Non-pigmented ciliary epithelial cell (primary cell): ENCODE measurements around the gene KCNK3.
"Not testable (repeated sequence)": the region's sequence is repeated elsewhere in the genome, so short reads cannot be mapped to it uniquely, and the experiment has no call there.

Source experiments
- DNase-seq: peaks from one replicate; pipeline ENCODE4 v3.0.0-alpha.2; 2010; ENCODE audit warnings: low read depth

Gene KCNK3

DNA sequence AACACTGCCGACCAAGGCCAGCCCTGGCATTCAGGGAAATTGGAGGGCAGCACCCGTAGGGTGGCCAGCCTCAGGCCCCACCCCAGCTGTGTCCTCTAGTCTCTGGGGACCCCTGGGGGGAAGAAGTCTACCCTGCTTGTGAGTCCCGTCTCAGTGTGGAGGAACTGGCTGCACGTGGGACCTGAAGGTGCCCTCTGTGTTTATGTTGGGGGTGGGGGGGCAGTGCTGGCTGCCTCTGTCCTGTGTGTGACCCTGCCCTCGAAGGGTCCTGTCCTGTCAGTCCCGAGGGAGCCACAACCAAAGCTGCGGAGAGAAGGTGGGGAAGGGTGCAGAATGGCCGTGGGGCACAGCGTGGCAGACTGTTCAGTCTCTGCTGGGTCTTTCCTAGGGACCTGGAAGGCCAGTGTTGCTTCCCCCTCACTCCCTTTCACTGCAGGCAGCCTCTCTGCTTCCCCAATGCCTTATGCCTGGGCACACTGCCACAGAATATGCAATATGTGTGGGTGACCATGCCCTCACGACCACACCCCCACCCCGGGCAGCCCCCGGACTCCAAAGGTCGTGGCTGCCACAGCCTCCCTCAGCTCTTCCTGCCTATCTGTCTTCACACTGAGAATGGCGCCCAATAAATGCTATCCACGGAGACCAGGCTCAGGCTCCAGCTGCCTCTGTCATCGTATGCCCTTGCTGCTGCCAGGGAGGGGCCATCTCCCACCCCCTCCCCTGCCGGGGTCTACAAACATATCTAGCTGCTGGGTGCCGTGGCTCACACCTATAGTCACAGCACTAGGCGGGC, 38.2 kb downstream of the KCNK3 start:
- no peak for DNase-seq

DNA sequence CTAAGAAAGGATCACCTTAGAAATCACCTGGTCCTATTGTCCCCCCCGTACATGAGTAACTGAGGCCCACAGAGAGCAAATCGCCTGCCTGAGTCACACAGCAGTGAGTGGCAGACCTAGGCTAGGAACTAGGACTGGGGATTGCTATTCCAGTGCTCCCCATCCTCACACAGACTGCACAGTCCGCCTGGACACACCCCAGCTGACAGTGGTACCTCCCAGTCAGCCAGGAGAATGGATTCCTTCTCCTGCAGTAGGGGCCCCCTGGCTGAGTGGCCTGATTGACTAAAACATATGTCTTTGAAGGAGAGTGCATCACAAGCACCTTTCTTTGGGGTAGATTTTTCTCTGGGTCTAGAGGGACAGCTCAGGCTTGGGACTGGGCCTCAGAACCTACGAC, 39.2 kb downstream of the KCNK3 start:
- no peak for DNase-seq

DNA sequence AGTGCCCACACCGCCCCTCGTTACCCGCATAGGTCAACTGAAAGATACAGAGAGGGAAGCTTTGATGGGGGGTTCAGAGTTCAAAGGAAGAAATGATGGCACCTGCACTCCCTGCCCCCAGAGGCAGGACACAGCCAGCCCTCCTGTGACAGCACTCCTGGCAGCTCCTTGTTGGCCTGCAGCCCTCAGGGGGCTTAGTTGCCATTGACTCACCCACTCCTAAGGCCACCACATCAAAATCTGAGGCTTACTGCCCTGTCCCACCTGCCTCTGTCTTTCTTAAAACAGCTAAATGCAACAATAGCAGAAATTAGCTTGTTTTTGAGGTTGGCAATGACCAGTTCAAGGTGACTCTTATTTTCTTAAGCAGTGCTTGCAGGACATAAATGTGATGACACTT, 39.9 kb downstream of the KCNK3 start:
- no peak for DNase-seq

DNA sequence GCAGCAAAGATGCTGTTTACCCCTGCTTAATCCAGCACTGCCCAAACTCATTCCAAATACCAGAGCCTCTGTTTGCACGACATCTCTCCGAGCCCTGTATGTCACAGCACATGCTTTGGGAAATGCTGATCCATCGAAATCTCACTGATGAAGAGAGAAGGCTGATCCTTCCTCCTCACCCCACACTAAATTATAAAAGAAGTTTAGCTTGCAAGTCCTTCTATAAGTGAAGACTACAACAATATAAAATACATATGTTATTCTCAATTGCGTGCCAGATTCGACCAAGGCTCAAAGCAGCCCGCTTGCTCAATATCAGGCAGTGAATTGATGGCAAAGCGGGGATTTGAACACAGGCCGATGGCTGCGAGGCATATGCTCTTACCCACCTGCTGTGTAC, 40.9 kb downstream of the KCNK3 start:
- no peak for DNase-seq

DNA sequence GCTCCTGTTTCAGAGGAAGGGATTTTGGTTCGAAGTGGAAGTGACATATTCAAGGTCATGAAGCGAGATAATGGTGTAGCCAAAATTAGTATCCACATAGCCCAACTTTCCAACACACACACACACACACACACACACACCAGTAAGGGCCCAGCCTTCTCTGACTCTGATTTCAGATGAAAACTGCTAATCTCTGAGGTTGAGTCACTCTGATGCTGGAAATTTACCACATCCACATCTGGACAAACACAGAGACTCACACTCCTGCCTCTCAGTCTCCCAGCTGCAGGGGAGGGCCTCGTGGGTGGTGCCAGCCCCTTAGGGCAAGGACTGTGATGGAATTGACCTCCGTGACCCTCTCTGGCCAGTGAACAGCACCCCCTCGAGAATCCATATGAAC, 42.6 kb downstream of the KCNK3 start:
- peak; percentile 70 for DNase-seq

DNA sequence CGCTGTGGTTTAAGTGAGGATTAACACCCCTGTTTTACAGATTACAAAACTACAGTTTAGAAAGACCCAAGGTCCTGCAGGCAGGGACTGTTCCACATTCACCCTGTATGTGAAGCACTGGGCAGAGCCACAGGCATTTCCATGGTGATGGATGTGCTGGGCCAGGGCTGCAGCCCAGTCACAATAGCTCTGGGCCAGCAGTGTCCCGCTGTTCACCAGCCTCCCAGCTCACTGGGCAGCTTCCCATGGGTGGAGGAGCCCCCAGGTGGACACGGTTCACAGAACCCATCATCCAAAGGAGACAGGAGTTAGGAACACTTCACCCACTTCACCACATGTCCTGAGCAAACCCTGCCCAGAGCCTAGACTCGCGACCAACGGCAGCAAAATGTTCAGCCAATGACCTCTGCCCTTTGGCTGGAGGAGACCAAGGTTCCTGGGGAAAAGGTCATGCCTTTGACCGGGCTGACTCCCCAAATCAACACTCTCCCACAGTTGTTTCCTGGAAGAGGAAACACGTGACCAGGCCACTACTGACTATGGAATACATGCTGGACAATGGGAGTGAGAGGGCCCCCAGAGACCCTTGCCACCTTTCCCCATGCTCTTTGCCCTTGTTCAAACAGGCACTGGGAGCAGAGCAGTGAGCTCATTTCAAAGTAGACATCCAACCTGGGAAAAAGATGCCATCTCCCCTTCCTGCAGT, 43.5 kb downstream of the KCNK3 start:
- no peak for DNase-seq

DNA sequence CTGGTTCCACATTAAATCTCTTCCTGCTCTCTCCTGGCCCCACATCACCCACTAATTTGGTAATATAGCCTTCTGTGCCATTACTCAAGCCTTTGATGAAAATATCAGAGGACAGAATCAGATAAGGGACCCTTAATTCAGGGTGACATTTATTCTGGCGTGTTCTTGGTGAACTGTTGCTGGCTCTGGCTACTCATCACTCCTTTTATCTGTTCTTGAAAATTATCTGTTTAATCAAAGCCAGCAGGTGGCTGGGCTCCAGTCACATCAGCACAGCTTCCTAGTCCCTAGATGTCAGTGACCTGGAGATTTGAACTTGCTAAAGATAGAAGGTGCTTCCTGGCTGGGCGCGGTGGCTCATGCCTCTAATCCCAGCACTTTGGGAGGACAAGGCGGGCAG, 44.7 kb downstream of the KCNK3 start:
- DNase-seq, result no peak

DNA sequence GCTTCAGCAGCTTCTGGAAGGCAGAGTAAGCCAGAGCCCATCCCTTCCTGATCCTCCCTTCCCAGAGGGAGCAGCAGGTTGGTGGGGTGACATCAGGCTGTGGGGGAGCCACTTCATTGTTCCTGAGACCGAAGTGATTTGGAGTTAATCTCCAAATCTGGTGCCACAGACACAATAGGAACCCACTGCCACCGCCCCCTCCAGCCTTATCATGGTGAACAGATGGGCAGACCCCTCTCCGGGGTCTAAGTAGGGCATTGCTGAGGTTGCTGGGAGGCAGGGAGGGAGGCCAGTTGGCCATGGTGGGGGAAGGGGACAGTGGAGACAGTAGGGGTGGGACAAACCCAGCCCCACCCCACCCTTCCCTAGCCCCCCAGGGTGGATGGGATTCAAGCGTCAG, 46.0 kb downstream of the KCNK3 start:
- no peak for DNase-seq

DNA sequence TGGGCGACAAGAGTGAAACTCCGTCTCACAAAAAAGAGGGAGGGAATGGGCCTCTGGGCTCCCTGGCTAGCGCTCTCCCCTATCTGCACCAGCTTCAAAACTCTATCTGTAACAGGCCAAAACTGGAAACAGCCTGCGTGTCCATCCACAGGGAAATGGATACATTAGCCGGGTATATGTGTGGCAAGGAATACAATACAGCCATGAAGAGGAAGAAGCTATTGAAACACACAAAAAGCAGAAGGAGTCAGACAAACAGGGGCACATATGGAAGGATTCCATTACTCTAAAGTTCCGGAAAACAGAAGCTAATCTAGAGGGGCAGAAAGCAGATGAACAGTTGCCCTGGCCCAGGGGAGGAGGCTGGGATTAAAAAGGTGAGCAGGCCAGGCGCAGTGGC, 47.0 kb downstream of the KCNK3 start:
- no peak for DNase-seq

DNA sequence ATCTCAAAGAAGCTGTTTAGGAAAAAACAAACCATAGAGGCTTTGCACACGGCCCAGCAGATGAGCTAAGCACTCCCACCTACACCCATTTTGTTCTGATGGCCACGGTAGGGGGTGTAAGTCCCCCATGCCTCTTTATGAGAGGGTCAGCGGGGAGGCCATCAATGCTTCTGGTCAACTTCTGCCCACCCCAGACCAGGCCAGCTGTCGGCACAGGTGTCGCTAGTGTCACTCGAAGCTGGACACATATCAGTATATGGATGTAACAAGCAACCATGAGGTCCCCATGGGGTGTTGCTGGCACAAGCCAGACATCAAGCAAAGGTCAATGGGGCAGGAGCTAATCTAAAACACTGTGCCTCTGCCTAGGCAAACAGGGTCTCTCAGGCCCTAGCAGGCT, 47.8 kb downstream of the KCNK3 start:
- DNase-seq, result no peak

DNA sequence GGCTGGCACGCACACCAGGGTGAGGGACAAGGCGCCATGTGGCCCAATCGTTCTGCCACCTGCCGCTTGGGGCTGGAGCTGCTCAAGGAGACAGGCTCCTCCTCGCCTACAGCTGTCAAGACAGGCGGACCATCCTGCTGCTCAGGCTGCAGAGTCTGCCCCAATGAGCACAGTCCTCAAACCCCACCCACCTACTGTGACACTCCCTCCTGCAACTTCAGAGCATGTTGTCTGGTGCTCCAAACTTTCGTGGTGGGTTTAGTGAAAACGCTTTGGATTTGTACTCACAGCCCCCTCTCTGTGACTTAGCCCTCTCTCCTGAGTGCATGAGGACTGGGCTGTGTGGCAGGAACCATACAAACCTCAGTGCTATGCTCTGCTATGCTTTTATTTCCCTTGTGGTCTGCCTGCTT, 48.4 kb downstream of the KCNK3 start:
- DNase-seq, result no peak

DNA sequence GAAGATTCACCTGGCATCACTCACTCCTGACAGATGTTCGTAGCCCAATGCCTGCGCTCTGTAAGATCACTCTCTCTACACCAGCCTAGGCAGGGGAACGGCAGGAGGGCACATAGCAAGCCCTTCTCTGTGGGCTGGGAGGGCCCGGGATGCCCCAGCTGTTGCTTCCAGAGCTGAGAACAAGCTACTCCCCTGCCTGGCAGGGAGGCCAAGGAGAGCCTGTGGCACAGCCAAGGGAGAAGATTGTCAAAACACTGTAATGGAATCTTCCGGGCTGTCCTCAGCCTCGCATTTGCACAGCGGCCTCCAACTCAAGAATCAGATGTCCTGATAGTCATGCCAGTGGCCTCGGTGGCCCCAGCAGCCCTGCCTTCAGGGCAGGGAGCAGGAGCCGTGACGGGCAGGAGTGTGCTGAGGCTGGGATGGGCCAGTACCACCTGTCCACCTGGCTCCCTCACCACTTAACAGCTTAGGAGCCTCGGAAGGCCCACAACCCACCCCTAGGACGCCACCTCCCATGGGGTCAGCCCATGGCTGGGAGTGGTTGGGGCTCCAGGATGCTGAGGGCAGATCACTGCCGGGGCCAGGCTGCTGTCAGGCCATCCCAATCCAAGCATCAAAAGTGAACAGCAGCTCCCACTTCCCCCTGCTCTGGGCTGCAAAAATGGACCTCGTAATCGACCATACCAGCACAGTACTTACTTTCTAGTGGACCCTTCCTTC, 49.7 kb downstream of the KCNK3 start:
- DNase-seq, result no peak

DNA sequence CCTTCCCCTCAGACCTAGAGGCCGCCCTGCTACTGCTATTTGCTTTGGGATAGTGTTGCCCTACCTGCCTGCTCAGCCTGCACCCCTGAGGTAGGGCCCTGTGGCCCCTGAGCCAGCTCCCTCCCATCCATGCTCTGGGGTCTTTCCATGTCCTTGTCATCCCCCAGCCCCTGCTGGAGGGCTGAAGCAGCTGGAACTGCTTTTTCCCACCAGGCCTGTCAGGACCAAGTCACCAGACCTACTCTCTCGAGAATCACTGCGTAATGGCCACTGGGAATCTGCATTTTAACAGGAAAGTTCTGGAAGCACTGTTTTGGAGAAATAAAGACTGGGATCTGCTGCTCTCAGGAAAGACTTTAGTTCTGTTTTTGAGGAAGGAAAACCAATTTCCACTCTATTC, 51.3 kb downstream of the KCNK3 start:
- no peak for DNase-seq

DNA sequence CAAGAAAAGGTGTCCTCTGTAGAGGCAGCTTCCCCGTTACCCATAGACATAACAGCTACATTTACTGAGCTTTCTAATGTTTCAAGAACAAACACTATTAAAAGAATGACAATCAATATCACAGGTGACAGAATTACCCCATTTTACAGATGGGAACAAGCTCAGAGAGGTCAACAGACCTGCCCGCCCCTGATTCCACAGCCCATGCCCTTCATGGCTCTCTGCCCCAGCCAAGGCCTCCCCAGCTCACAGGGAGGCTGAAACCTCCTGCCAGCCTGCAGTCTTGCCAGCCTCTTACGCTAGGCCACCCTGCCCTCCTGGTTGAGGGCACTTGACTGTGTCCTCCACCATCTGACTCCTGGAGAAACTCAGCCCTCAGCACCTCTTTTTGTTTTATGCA, 52.4 kb downstream of the KCNK3 start:
- DNase-seq, result no peak

DNA sequence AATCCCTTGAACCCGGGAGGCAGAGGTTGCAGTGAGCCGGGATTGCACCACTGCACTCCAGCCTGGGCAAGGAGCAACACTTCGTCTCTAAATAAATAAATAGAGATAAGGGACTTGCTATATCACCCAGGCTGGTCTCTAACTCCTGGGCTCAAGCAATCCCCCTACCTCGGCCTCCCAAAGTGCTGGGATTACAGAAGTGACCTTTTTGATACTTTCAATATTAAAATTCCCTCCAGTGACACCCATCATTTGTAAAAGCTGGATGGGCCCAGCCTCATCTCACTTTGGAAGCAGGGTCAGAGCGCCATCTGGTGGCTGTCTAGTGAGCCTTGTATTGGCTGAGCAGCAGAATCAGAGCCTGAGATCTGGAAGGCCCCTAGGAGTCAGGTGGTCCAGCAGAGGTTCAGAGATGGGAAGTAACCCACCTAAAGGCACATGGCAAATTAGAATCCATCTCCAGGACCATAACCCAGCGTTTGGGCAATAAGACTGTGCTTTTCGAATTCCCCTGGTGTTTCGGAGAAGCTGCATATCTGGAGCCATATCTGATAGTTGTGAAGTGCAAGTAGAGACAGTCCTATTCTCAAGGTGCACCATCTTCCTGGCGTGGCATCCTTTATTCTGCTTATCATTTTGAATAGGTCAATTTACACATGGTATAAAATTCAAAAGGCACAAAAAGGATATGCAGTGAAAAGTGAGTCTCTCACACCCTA, 53.2 kb downstream of the KCNK3 start:
- no peak for DNase-seq

DNA sequence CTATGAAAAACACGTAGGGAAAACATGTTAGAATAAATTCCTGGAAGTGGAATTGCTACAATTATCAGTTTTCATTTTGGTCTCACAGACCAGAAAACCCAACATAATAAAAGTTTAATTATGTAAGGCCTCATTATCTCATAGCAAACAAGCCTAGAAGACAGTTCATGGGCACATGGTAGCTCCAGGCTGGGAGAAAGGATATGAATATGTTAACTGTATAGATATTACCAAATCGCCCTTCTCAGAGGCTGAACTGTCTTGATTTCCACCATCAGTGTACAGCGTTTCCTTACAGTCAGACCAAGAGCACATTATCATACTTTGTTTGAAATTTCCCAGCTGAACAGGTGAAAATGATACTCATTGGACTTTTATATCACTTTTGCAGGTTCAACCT, 54.4 kb downstream of the KCNK3 start:
- DNase-seq, result no peak

DNA sequence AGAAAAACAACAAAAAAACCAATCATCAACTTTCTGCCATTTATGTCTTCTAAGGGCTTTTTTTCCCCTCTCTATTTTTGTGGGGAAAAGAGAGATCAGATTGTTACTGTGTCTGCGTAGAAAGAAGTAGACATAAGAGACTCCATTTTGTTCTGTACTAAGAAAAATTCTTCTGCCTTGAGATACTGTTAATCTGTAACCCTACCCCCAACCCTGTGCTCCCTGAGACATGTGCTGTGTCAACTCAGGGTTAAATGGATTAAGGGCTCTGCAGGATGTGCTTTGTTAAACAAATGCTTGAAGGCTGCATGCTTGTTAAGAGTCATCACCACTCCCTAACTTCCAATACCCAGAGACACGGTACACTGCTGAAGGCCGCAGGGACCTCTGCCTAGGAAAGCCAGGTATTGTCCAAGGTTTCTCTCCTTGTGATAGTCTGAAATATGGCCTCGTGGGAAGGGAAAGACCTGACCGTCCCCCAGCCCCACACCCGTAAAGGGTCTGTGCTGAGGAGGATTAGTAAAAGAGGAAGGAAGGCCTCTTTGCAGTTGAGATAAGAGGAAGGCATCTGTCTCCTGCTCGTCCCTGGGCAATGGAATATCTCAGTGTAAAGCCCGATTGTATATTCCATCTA, 57.4 kb downstream of the KCNK3 start:
- DNase-seq, result not testable (repeated sequence)

DNA sequence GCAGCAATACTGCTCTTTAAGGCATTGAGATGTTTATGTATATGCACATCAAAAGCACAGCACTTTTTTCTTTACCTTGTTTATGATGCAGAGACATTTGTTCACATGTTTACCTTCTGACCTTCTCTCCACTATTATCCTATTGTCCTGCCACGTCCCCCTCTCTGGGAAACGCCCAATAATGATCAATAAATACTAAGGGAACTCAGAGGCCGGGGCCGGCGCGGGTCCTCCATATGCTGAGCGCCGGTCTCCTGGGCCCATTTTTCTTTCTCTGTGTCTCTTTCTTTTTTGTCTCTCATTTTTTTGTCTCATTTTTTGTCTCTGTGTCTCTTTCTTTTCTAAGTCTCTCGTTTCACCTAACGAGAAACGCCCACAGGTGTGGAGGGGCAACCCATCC, 57.9 kb downstream of the KCNK3 start:
- DNase-seq, result not testable (repeated sequence)

DNA sequence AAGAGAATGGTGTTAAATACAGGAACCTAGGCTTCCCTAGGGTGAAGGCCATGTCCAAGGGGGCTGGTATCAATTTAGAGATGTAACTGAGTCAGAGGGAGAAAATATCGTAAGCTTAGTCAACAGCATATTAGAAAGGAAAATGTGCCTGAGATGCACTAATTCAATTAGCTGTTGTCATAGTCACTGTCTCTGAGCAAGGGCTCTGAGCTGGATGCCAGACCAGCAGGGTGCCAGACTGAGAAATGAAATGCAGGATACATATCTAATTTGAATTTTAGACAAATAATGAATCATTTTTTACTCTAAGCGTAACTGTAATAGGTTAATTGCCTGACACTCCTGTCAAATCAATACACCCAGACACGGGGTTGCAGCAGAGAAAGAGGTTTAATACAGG, 60.1 kb downstream of the KCNK3 start:
- DNase-seq, result no peak

DNA sequence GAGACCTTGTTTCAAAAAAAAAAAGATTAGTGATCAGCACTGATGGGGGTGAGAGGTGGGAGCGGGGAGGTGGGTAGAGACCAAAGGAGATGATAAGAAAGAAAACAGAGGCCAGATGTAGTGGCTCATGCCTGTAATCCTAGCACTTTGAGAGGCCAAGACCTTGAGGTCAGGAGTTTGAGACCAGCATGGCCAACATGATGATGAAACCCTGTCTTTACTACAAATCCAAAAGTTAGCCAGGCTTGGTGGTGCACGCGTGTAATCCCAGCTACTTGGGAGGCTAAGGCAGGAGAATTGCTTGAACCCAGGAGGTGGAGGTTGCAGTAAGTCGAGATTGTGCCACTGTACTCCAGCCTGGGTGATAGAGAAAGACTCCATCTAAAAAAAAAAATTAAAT, 62.0 kb downstream of the KCNK3 start:
- no peak for DNase-seq

DNA sequence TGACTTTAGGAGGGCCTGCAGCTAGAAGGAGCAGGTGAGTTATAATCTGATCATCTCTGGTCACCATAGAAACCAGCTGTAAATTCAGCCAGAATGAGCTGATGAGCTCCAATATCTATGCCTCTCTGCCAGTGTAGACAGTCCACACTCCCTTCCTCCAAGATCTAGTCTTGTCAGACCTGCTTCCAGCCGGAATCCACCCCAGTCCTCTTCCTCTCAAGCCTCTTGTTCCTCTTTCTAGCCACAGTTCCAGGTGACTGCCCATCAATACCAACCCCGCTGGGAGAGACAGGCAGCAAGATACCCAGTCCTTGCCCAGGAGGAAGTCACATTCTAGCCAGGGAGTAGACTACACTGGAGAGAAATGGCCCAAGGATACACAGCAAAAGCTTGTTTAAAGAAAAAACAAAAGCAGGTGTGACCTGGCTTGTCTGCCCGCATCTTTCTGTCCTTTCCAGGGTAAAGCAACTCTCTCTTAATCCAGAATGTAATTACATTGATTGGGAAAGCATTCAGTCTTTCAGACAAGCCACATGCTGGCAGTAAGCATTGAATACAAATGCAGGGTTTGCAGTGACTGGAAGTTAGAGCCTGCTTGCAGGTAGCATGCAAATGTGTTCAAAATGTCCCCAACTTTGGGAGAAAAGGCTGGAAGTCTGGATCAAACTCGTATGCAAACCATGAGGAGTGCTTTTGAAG, 62.6 kb downstream of the KCNK3 start:
- DNase-seq, result no peak
